ENCODE results near the gene OR52J3.

- no peak for TF ChIP-seq CTBP1 (IDR thresholded peaks at IDR 0.05; ENCODE audit: borderline replicate concordance)
- TF ChIP-seq SUZ12 (IDR thresholded peaks at IDR 0.05), result no peak
- TF ChIP-seq ZNF384 (IDR thresholded peaks at IDR 0.05), result no peak
- no peak for TF ChIP-seq BHLHE40 (IDR thresholded peaks at IDR 0.05; ENCODE audit: borderline replicate concordance)
- TF ChIP-seq ARNT (IDR thresholded peaks at IDR 0.05), result no peak
- TF ChIP-seq NFRKB (IDR thresholded peaks at IDR 0.05), result no peak
Measured at GRCh38 chr11:5071799-5072198, 25.5 kb downstream of the OR52J3 start.

Data from HEK293T (cell line).